Panc1 (cell line): ENCODE data around the gene ETHE1. TPM values are rescaled to one million over a fixed set of nuclear protein-coding genes. Genes with fewer than 3 reads are reported as not detected.

Experiments used
- ATAC-seq: fragments of 200-7000 bp; cut with Tn5 transposase; 2 replicates; pipeline ENCODE4 v1.9.1; 2020; ENCODE audit warnings: mild to moderate bottlenecking, moderate library complexity
- BruUV-seq: library from RNA; stranded (reverse); fragments of 400-500 nt; replicated peaks from 2 replicates; lab custom pipeline; 2021; lab: Mats Ljungman, UMichigan
- CTCF ChIA-PET: fragments of 300-600 bp; sonication (Branson Sonifier 250); formaldehyde crosslinking; loops from one replicate; lab custom pipeline; 2022; ENCODE audit warnings: antibody characterized with exemption; lab: Charles Lee
- POLR2A ChIA-PET: fragments of 300-600 bp; sonication (Branson Sonifier 250); formaldehyde crosslinking; loops from one replicate; lab custom pipeline; 2022; ENCODE audit warnings: antibody characterized with exemption; lab: Charles Lee
- DNase-seq: peaks from one replicate; pipeline ENCODE4 v3.0.0-alpha.2; 2010; ENCODE audit warnings: low read depth, low spot score
- H3K27ac ChIP-seq: 2 replicates; pipeline ENCODE4 v1.5.1; 2011; ENCODE audit warnings: mild to moderate bottlenecking, low read length, inconsistent platforms
- H3K27me3 ChIP-seq: fragments of 200-500 bp; sonication (Bioruptor generic); 2 replicates; pipeline ENCODE4 v1.6.0; 2014; ENCODE audit warnings: low read length, inconsistent platforms; ENCODE audit not compliant: control insufficient read depth, insufficient read depth
- H3K36me3 ChIP-seq: fragments of 200-500 bp; sonication (Bioruptor generic); 2 replicates; pipeline ENCODE4 v1.5.1; 2014; ENCODE audit warnings: inconsistent platforms, mild to moderate bottlenecking, low read length, moderate library complexity; ENCODE audit not compliant: control insufficient read depth, insufficient read depth
- H3K4me1 ChIP-seq: 2 replicates; pipeline ENCODE4 v1.5.1; 2011; ENCODE audit warnings: inconsistent platforms, mild to moderate bottlenecking, low read length, moderate library complexity; ENCODE audit not compliant: control insufficient read depth, insufficient read depth
- H3K4me3 ChIP-seq, 2 experiments: 2 replicates each; pipeline ENCODE4 v1.5.1; 2011 to 2012; ENCODE audit warnings: low read depth in 2 of 2, low read length in 2 of 2, mild to moderate bottlenecking in 2 of 2, inconsistent platforms in 1 of 2, moderate library complexity in 1 of 2
- H3K9me3 ChIP-seq: fragments of 200-500 bp; sonication (Bioruptor generic); 2 replicates; pipeline ENCODE4 v1.5.1; 2014; ENCODE audit warnings: low read depth, mild to moderate bottlenecking, inconsistent platforms, low read length, moderate library complexity; ENCODE audit not compliant: control insufficient read depth, insufficient read depth
- POLR2AphosphoS5 ChIP-seq: IDR thresholded peaks from 2 replicates; pipeline ENCODE4 v1.6.1; 2012; ENCODE audit warnings: mild to moderate bottlenecking, low read depth, low read length, moderate library complexity
- SIN3A ChIP-seq: IDR thresholded peaks from 2 replicates; pipeline ENCODE4 v1.6.1; 2012; ENCODE audit warnings: low read depth, mild to moderate bottlenecking, low read length, moderate library complexity, borderline replicate concordance; ENCODE audit not compliant: insufficient read depth
- TCF7L2 ChIP-seq: IDR thresholded peaks from 2 replicates; pipeline ENCODE4 v1.6.1; 2011; ENCODE audit warnings: mild to moderate bottlenecking, low read depth, low read length, inconsistent platforms
- in situ Hi-C: cut with HindIII; loops from 2 replicates; pipeline ENCODE4 v1.10.0; 2016; ENCODE audit warnings: low sequenced_read_pairs, low pct_unique_long_range_greater_than_20kb
- intact Hi-C: fragments of 100-400 bp; cut with micrococcal nuclease; formaldehyde crosslinking; loops from one replicate; pipeline ENCODE4 v1.10.0; 2022; ENCODE audit not compliant: unreplicated experiment
- total RNA-seq: library from RNA; stranded (reverse); gene quantifications from one replicate; pipeline ENCODE4 v1.2.1, GENCODE V29; 2021; ENCODE audit not compliant: unreplicated experiment
- TF ChIP-seq, protein P1 (sequence below): fragments of 450-650 bp; IDR thresholded peaks from 2 replicates; pipeline ENCODE4 v1.5.1; 2017; ENCODE audit warnings: mild to moderate bottlenecking
- TF ChIP-seq, protein P2 (sequence below), 2 experiments: IDR thresholded peaks; 2 replicates each; pipeline ENCODE4 v1.6.1; 2011 to 2012; ENCODE audit warnings: low read depth in 2 of 2, control low read depth in 1 of 2, low read length in 1 of 2, mild to moderate bottlenecking in 1 of 2, moderate library complexity in 1 of 2; ENCODE audit not compliant: insufficient read depth in 1 of 2

The ETHE1 gene
- total RNA-seq, 1 experiment from 2014 or later, result 15.6 TPM

DNA sequence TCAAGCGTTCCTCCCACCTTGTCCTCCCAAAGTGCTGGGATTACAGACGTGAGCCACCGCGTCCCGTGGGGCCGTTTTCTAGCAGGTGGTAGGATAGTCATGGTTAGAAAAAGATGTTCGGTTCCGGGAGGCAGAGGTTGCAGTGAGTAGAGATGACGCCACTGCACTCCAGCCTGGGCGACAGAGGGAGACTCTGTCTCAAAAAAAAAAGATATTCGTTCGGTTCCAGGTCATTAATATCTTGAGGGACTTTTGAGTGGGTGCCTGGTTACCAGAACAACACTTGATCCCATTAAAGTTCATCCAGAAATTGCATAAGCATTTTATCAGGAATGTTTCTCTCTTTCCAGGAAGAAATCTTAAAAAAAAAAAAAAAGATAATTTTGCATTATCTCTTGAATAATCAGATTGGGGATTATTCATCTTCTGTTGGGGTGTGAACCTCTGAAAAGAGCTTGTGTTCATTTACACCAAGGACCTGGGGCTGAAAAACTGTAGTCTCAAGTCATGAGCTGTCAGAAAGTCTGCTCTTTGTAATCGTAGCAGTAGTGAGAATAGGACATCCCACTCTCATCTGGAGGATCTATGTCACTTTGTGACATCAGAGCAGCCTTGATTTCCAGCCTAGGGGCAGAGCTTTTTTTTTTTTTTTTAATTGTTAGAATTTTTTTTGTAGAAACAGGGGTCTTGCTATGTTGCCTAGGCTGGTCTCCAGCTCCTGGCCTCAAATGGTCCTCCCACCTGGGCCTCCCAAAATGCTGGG lies 1.0 kb upstream of the ETHE1 start:
- no peak for ATAC-seq
- in situ Hi-C loops, result no loop called here

DNA sequence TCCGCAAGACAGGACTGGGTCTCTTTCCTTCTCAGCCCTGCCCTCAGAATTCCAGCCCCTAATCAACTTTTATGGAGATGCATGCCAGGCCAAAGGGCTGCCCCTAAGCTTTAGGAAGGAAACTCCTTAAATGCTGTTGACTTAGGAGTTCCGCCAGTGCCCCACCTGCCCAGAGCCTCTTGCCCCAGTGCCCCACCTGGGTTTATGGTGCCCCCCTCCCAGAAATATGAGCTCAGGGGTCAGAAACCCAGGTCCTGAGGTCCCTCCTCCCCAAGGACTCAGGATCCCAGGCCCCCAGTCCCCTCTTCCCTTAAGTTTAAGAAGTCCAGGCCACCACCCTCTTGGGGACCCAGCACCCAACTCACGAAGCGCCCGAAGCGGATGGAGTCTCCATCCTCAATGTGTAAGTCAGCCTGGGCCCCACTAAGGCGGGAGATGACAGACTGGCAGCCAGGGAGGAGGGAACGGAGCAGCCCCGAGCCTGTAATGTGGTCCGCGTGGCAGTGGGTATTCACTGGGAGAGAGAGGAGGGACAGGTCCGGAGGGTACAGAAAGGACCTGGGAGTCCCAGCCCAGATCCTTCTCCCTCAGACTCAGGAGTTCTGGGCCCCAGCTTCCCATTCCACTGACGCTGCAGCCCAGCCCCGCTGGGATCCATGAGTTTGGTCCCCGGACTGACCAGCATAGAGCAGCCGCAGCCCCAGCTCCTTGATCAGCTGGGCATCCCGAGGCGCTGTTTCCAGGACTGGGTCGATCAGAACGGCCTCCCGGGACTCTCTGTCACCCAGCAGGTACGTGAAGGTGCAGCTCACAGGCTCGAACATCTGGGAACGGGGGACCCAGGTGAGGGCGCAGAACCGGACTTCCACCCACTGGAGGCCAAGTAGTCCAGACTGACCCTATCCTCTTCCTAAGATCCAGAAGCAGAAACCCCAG lies 897 bp downstream of the ETHE1 start:
- no peaks in the 10 kb centered on the region for H3K27me3 ChIP-seq
- CTCF ChIA-PET, result no interaction called here
- peak overlapping the region; percentile 82 to 84 for H3K4me3 ChIP-seq
- ATAC-seq (peak; percentile 50), DNase-seq (no peak)
- in situ Hi-C loops, result no loop called here
- no peaks in the 10 kb centered on the region for H3K9me3 ChIP-seq
- no peaks in the 10 kb centered on the region; the same call in 1 of the 2 replicates for H3K36me3 ChIP-seq
- intact Hi-C loops, result no loop called here
- no TSS peak for BruUV-seq
- POLR2A ChIA-PET, result no interaction called here
- peak overlapping the region; percentile 73 for H3K27ac ChIP-seq
- H3K4me1 ChIP-seq, result peaks cover 4% of the 10 kb centered on the region; the same call in 1 of the 2 replicates
- TF ChIP-seq POLR2AphosphoS5 (no peak), SIN3A (no peak), TCF7L2 (no peak)
- TF ChIP-seq, protein P1, sequence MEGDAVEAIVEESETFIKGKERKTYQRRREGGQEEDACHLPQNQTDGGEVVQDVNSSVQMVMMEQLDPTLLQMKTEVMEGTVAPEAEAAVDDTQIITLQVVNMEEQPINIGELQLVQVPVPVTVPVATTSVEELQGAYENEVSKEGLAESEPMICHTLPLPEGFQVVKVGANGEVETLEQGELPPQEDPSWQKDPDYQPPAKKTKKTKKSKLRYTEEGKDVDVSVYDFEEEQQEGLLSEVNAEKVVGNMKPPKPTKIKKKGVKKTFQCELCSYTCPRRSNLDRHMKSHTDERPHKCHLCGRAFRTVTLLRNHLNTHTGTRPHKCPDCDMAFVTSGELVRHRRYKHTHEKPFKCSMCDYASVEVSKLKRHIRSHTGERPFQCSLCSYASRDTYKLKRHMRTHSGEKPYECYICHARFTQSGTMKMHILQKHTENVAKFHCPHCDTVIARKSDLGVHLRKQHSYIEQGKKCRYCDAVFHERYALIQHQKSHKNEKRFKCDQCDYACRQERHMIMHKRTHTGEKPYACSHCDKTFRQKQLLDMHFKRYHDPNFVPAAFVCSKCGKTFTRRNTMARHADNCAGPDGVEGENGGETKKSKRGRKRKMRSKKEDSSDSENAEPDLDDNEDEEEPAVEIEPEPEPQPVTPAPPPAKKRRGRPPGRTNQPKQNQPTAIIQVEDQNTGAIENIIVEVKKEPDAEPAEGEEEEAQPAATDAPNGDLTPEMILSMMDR, result no peak
- TF ChIP-seq, protein P2, sequence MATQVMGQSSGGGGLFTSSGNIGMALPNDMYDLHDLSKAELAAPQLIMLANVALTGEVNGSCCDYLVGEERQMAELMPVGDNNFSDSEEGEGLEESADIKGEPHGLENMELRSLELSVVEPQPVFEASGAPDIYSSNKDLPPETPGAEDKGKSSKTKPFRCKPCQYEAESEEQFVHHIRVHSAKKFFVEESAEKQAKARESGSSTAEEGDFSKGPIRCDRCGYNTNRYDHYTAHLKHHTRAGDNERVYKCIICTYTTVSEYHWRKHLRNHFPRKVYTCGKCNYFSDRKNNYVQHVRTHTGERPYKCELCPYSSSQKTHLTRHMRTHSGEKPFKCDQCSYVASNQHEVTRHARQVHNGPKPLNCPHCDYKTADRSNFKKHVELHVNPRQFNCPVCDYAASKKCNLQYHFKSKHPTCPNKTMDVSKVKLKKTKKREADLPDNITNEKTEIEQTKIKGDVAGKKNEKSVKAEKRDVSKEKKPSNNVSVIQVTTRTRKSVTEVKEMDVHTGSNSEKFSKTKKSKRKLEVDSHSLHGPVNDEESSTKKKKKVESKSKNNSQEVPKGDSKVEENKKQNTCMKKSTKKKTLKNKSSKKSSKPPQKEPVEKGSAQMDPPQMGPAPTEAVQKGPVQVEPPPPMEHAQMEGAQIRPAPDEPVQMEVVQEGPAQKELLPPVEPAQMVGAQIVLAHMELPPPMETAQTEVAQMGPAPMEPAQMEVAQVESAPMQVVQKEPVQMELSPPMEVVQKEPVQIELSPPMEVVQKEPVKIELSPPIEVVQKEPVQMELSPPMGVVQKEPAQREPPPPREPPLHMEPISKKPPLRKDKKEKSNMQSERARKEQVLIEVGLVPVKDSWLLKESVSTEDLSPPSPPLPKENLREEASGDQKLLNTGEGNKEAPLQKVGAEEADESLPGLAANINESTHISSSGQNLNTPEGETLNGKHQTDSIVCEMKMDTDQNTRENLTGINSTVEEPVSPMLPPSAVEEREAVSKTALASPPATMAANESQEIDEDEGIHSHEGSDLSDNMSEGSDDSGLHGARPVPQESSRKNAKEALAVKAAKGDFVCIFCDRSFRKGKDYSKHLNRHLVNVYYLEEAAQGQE (IDR thresholded peaks at IDR 0.05; ENCODE audit: insufficient read depth in 1 of 2, low read depth in 2 of 2, low read length in 1 of 2), result no peak

More for the DNA sequence above, 1.0 kb upstream of the ETHE1 start:
- intact Hi-C loops, result no loop called here
- CTCF ChIA-PET, result no interaction called here
- Histone ChIP-seq H3K4me3 (peak overlapping the region in 1 of 2 experiments; percentile 82; a peak in 2 of 4 replicates), H3K27me3 (no peaks in the 10 kb centered on the region), H3K36me3 (no peaks in the 10 kb centered on the region; the same call in 1 of the 2 replicates), H3K27ac (no peak overlapping the region), H3K4me1 (peaks cover 4% of the 10 kb centered on the region; the same call in 1 of the 2 replicates), H3K9me3 (no peaks in the 10 kb centered on the region)
- TF ChIP-seq POLR2AphosphoS5, result no peak
- no peak for TF ChIP-seq SIN3A
- no peak for TF ChIP-seq TCF7L2
- TF ChIP-seq, protein P2 (IDR thresholded peaks at IDR 0.05; ENCODE audit: insufficient read depth in 1 of 2, low read depth in 2 of 2, low read length in 1 of 2), result no peak
- TF ChIP-seq, protein P1, result no peak
- no TSS peak for BruUV-seq
- POLR2A ChIA-PET, result interaction anchor here (0.7 kb wide), 1 partner anchor 138 kb away, joined by 3 read pairs; no protein-coding TSS in a partner anchor
- DNase-seq, result no peak
